HFFc6 (cell line): ENCODE results near the gene KRTAP10-12. TPM values are rescaled to one million over a fixed set of nuclear protein-coding genes. Genes with fewer than 3 reads are reported as not detected.

Experiments used
- DNase-seq: peaks from one replicate; pipeline ENCODE4 v3.0.0-alpha.2; 2018
- H3K27ac Mint-ChIP-seq: 2 replicates; pipeline ENCODE4 v1.8.0; 2020; ENCODE audit warnings: mild to moderate bottlenecking, mixed read lengths
- H3K27me3 Mint-ChIP-seq: 2 replicates; pipeline ENCODE4 v1.8.0; 2021; ENCODE audit warnings: mild to moderate bottlenecking, moderate library complexity, mixed read lengths; ENCODE audit not compliant: insufficient read depth
- H3K36me3 Mint-ChIP-seq: 2 replicates; pipeline ENCODE4 v1.8.0; 2021; ENCODE audit warnings: low read depth, mixed read lengths
- H3K4me1 Mint-ChIP-seq: 2 replicates; pipeline ENCODE4 v1.8.0; 2020; ENCODE audit warnings: low read depth, mixed read lengths
- H3K4me3 Mint-ChIP-seq: 2 replicates; pipeline ENCODE4 v1.8.0; 2020; ENCODE audit warnings: mild to moderate bottlenecking, moderate library complexity, mixed read lengths
- H3K9me3 Mint-ChIP-seq: 2 replicates; pipeline ENCODE4 v1.8.0; 2020; ENCODE audit warnings: mild to moderate bottlenecking, mixed read lengths
- CTCF ChIP-seq: fragments of 200-600 bp; sonication (generic); IDR thresholded peaks from 2 replicates; pipeline ENCODE4 v1.5.0; 2021; ENCODE audit warnings: antibody characterized with exemption, mild to moderate bottlenecking
- total RNA-seq, 6 experiments: library from RNA; stranded (reverse); fragmentation: NEBNext Ultra II Directional; extraction: Animal tissue kit (Norgen Biotek cat#: 25700); gene quantifications; 2 replicates in 1 of 6; 3 replicates in 5 of 6; pipeline ENCODE4 v1.2.3, GENCODE V29; 2021

KRTAP10-12 gene
- total RNA-seq, 6 experiments from 2014 or later: not detected

- no peaks in the 10 kb centered on the region for H3K4me1 Mint-ChIP-seq
- H3K27me3 Mint-ChIP-seq: peaks cover 53% of the 10 kb centered on the region
- H3K36me3 Mint-ChIP-seq: no peaks in the 10 kb centered on the region
- no peak overlapping the region for H3K4me3 Mint-ChIP-seq
- peaks cover 21% of the 10 kb centered on the region for H3K9me3 Mint-ChIP-seq
- no peak for TF ChIP-seq CTCF
- H3K27ac Mint-ChIP-seq: no peak overlapping the region
- no peak for DNase-seq
These were observed 400 bp upstream of the KRTAP10-12 start for GRCh38 chr21:44696572-44696971.

GRCh38 chr21:44697811-44698734 is 1.1 kb downstream of the KRTAP10-12 start:
- no peak for DNase-seq
- Mint-ChIP-seq H3K27me3 (peaks cover 61% of the 10 kb centered on the region), H3K27ac (no peak overlapping the region), H3K4me1 (no peaks in the 10 kb centered on the region), H3K36me3 (no peaks in the 10 kb centered on the region), H3K9me3 (peaks cover 13% of the 10 kb centered on the region), H3K4me3 (no peak overlapping the region)
- no peak for TF ChIP-seq CTCF

GRCh38 chr21:44699502-44700001 is 2.6 kb downstream of the KRTAP10-12 start:
- Mint-ChIP-seq H3K27ac (no peak overlapping the region), H3K27me3 (peaks cover 66% of the 10 kb centered on the region), H3K36me3 (no peaks in the 10 kb centered on the region), H3K4me3 (no peak overlapping the region), H3K9me3 (no peaks in the 10 kb centered on the region), H3K4me1 (no peaks in the 10 kb centered on the region)
- TF ChIP-seq CTCF: no peak
- no peak for DNase-seq

GRCh38 chr21:44700101-44701022 is 3.4 kb downstream of the KRTAP10-12 start:
- Mint-ChIP-seq H3K36me3 (no peaks in the 10 kb centered on the region), H3K4me1 (no peaks in the 10 kb centered on the region), H3K27ac (no peak overlapping the region), H3K4me3 (no peak overlapping the region), H3K27me3 (peaks cover 69% of the 10 kb centered on the region), H3K9me3 (no peaks in the 10 kb centered on the region)
- DNase-seq: no peak
- no peak for TF ChIP-seq CTCF

- H3K4me3 Mint-ChIP-seq: no peak overlapping the region
- H3K27me3 Mint-ChIP-seq: peaks cover 67% of the 10 kb centered on the region
- no peak for TF ChIP-seq CTCF
- DNase-seq: no peak
- H3K27ac Mint-ChIP-seq: no peak overlapping the region
- H3K9me3 Mint-ChIP-seq: no peaks in the 10 kb centered on the region
- H3K4me1 Mint-ChIP-seq: no peaks in the 10 kb centered on the region
- H3K36me3 Mint-ChIP-seq: no peaks in the 10 kb centered on the region
These were observed 4.0 kb downstream of the KRTAP10-12 start for GRCh38 chr21:44701023-44701400.
